ENCODE results near the gene SLC48A1. TPM values are rescaled to one million over a fixed set of nuclear protein-coding genes. Genes with fewer than 3 reads are reported as not detected.

SLC48A1 gene
- 1 to 10 TPM; 5.2 to 7.4 TPM for total RNA-seq

GRCh38 chr12:47773062-47773857 is at the start of gene SLC48A1:
TSS of gene SLC48A1 (plus strand) at chr12:47773238. CDS start at chr12:47773305, 67 bp downstream.
- H3K36me3 Mint-ChIP-seq, result no peaks in the 10 kb centered on the region
- H3K27ac Mint-ChIP-seq, result peak within 1 kb of the TSS; percentile 75 to 92
- DNase-seq (ENCODE audit: low spot score in 2 of 2), result peak; percentile 77 to 80
- no peaks in the 10 kb centered on the region for H3K9me3 Mint-ChIP-seq
- peak; percentile 74 to 91 for ATAC-seq

- DNase-seq (ENCODE audit: low spot score in 2 of 2), result no peak
- Mint-ChIP-seq H3K36me3 (peaks cover 0 to 4% of the 10 kb centered on the region in 2 donors), H3K9me3 (no peaks in the 10 kb centered on the region), H3K27ac (peak within 1 kb of the TSS; percentile 8 to 39)
- no peak for ATAC-seq
These were observed 47.8 kb upstream of the SLC48A1 start, which contains the start of gene ENDOU for GRCh38 chr12:47725091-47725772. TSS of gene ENDOU (minus strand) at chr12:47725490. CDS start at chr12:47725413, 77 bp downstream.

- DNase-seq (ENCODE audit: low spot score in 2 of 2) (no peak), ATAC-seq (peak; percentile 42 to 61)
- Mint-ChIP-seq H3K27ac (peak overlapping the region in 1 of 2 donors; percentile 39), H3K9me3 (no peaks in the 10 kb centered on the region), H3K36me3 (peaks cover 0 to 4% of the 10 kb centered on the region in 2 donors)
These were observed 47.1 kb upstream of the SLC48A1 start for GRCh38 chr12:47725893-47726292.

GRCh38 chr12:47729233-47729632 is 43.8 kb upstream of the SLC48A1 start:
- Mint-ChIP-seq H3K36me3 (no peaks in the 10 kb centered on the region), H3K9me3 (no peaks in the 10 kb centered on the region), H3K27ac (no peak overlapping the region)
- DNase-seq (ENCODE audit: low spot score in 2 of 2) (no peak), ATAC-seq (no peak)

GRCh38 chr12:47730341-47730744 is 42.7 kb upstream of the SLC48A1 start:
- DNase-seq (ENCODE audit: low spot score in 2 of 2) (no peak), ATAC-seq (no peak)
- H3K9me3 Mint-ChIP-seq, result no peaks in the 10 kb centered on the region
- H3K27ac Mint-ChIP-seq, result no peak overlapping the region
- no peaks in the 10 kb centered on the region for H3K36me3 Mint-ChIP-seq

- H3K36me3 Mint-ChIP-seq, result no peaks in the 10 kb centered on the region
- H3K9me3 Mint-ChIP-seq, result no peaks in the 10 kb centered on the region
- no peak overlapping the region for H3K27ac Mint-ChIP-seq
- ATAC-seq (no peak), DNase-seq (ENCODE audit: low spot score in 2 of 2) (no peak)
These were observed 41.3 kb upstream of the SLC48A1 start for GRCh38 chr12:47731723-47732122.

- ATAC-seq, result no peak
- Mint-ChIP-seq H3K27ac (no peak overlapping the region), H3K36me3 (no peaks in the 10 kb centered on the region), H3K9me3 (no peaks in the 10 kb centered on the region)
- DNase-seq (ENCODE audit: low spot score in 2 of 2), result no peak
These were observed 40.5 kb upstream of the SLC48A1 start for GRCh38 chr12:47732504-47732903.

- no peaks in the 10 kb centered on the region for H3K9me3 Mint-ChIP-seq
- no peak for ATAC-seq
- H3K27ac Mint-ChIP-seq, result no peak overlapping the region
- H3K36me3 Mint-ChIP-seq, result no peaks in the 10 kb centered on the region
- no peak for DNase-seq (ENCODE audit: low spot score in 2 of 2)
These were observed 39.9 kb upstream of the SLC48A1 start for GRCh38 chr12:47733142-47733541.

- no peaks in the 10 kb centered on the region for H3K36me3 Mint-ChIP-seq
- DNase-seq (ENCODE audit: low spot score in 2 of 2) (no peak), ATAC-seq (no peak)
- no peaks in the 10 kb centered on the region for H3K9me3 Mint-ChIP-seq
- no peak overlapping the region for H3K27ac Mint-ChIP-seq
These were observed 38.1 kb upstream of the SLC48A1 start for GRCh38 chr12:47734725-47735480.

- H3K27ac Mint-ChIP-seq, result no peak overlapping the region
- H3K9me3 Mint-ChIP-seq, result no peaks in the 10 kb centered on the region
- DNase-seq (ENCODE audit: low spot score in 2 of 2), result no peak
- H3K36me3 Mint-ChIP-seq, result no peaks in the 10 kb centered on the region
- no peak for ATAC-seq
These were observed 37.4 kb upstream of the SLC48A1 start for GRCh38 chr12:47735649-47736048.

GRCh38 chr12:47736216-47736615 is 36.8 kb upstream of the SLC48A1 start:
- no peak for DNase-seq (ENCODE audit: low spot score in 2 of 2)
- ATAC-seq, result no peak
- H3K9me3 Mint-ChIP-seq, result no peaks in the 10 kb centered on the region
- no peak overlapping the region for H3K27ac Mint-ChIP-seq
- H3K36me3 Mint-ChIP-seq, result no peaks in the 10 kb centered on the region

GRCh38 chr12:47736877-47737676 is 36.0 kb upstream of the SLC48A1 start:
- no peaks in the 10 kb centered on the region for H3K9me3 Mint-ChIP-seq
- H3K27ac Mint-ChIP-seq, result peak overlapping the region in 1 of 2 donors; percentile 85
- DNase-seq (ENCODE audit: low spot score in 2 of 2) (no peak), ATAC-seq (no peak)
- no peaks in the 10 kb centered on the region for H3K36me3 Mint-ChIP-seq

- no peaks in the 10 kb centered on the region for H3K9me3 Mint-ChIP-seq
- ATAC-seq (no peak), DNase-seq (ENCODE audit: low spot score in 2 of 2) (no peak)
- H3K27ac Mint-ChIP-seq, result no peak overlapping the region
- H3K36me3 Mint-ChIP-seq, result no peaks in the 10 kb centered on the region
These were observed 35.0 kb upstream of the SLC48A1 start for GRCh38 chr12:47737936-47738594.

GRCh38 chr12:47739297-47739696 is 33.7 kb upstream of the SLC48A1 start:
- H3K9me3 Mint-ChIP-seq, result no peaks in the 10 kb centered on the region
- ATAC-seq (no peak), DNase-seq (ENCODE audit: low spot score in 2 of 2) (no peak)
- H3K27ac Mint-ChIP-seq, result peak overlapping the region; percentile 6 to 79
- no peaks in the 10 kb centered on the region for H3K36me3 Mint-ChIP-seq

GRCh38 chr12:47739979-47740378 is 33.1 kb upstream of the SLC48A1 start:
- DNase-seq (ENCODE audit: low spot score in 2 of 2) (no peak), ATAC-seq (no peak)
- H3K27ac Mint-ChIP-seq, result peak overlapping the region in 1 of 2 donors; percentile 79
- no peaks in the 10 kb centered on the region for H3K9me3 Mint-ChIP-seq
- no peaks in the 10 kb centered on the region for H3K36me3 Mint-ChIP-seq

Data from activated naive CD4-positive, alpha-beta T cell treated with anti-CD3 and anti-CD28 coated beads, Interleukin-2, amount 50 U/mL, for 72 hours (primary cell).